Calu3 (cell line): Measurements from ENCODE around the gene CUL5. TPM values are rescaled to one million over a fixed set of nuclear protein-coding genes. Genes with fewer than 3 reads are reported as not detected.

Experiments used
- BruUV-seq: library from RNA; stranded (reverse); fragments of 400-500 nt; replicated peaks from 2 replicates; lab custom pipeline; 2021; lab: Mats Ljungman, UMichigan
- CTCF ChIA-PET: fragments of 300-600 bp; sonication (Branson Sonifier 250); formaldehyde crosslinking; loops from one replicate; lab custom pipeline; 2022; ENCODE audit warnings: antibody characterized with exemption; lab: Charles Lee
- DNase-seq: peaks from one replicate; pipeline ENCODE4 v3.0.0; 2022
- H3K27ac Mint-ChIP-seq: one replicate; pipeline ENCODE4 v1.8.0; 2022; ENCODE audit warnings: mixed read lengths; ENCODE audit not compliant: unreplicated experiment
- H3K27me3 Mint-ChIP-seq: one replicate; pipeline ENCODE4 v1.8.0; 2022; ENCODE audit warnings: mixed read lengths; ENCODE audit not compliant: unreplicated experiment
- H3K36me3 Mint-ChIP-seq: one replicate; pipeline ENCODE4 v1.8.0; 2022; ENCODE audit warnings: mild to moderate bottlenecking, moderate library complexity, mixed read lengths; ENCODE audit not compliant: insufficient read depth, unreplicated experiment
- H3K4me1 Mint-ChIP-seq: one replicate; pipeline ENCODE4 v1.8.0; 2022; ENCODE audit warnings: mild to moderate bottlenecking, low read depth, mixed read lengths; ENCODE audit not compliant: unreplicated experiment
- H3K4me3 Mint-ChIP-seq: one replicate; pipeline ENCODE4 v1.8.0; 2022; ENCODE audit warnings: mild to moderate bottlenecking, low read depth, moderate library complexity, mixed read lengths; ENCODE audit not compliant: unreplicated experiment
- H3K9me3 Mint-ChIP-seq: one replicate; pipeline ENCODE4 v1.8.0; 2022; ENCODE audit warnings: low read depth, mixed read lengths; ENCODE audit not compliant: unreplicated experiment
- CTCF ChIP-seq: fragments of 200-600 bp; IDR thresholded peaks from one replicate; pipeline ENCODE4 v1.8.0; 2022; ENCODE audit warnings: antibody characterized with exemption; ENCODE audit not compliant: unreplicated experiment
- intact Hi-C: fragments of 100-400 bp; cut with micrococcal nuclease; formaldehyde crosslinking; loops from one replicate; pipeline ENCODE4 v1.10.0; 2022; ENCODE audit not compliant: unreplicated experiment
- total RNA-seq: library from RNA; stranded (reverse); gene quantifications from 2 replicates; pipeline ENCODE4 v1.2.3, GENCODE V29; 2022

CUL5 gene
- total RNA-seq, 1 experiment from 2014 or later: 17.2 TPM

GRCh38 chr11:107969219-107969618, 39.5 kb upstream of the CUL5 start:
- DNase-seq: no peak
- no peak overlapping the region for H3K4me3 Mint-ChIP-seq
- no peaks in the 10 kb centered on the region for H3K27me3 Mint-ChIP-seq
- H3K27ac Mint-ChIP-seq: no peak overlapping the region
- CTCF ChIA-PET: no interaction called here
- no peaks in the 10 kb centered on the region for H3K4me1 Mint-ChIP-seq
- H3K36me3 Mint-ChIP-seq: no peaks in the 10 kb centered on the region
- intact Hi-C loops: no loop called here
- no peak for TF ChIP-seq CTCF
- no peaks in the 10 kb centered on the region for H3K9me3 Mint-ChIP-seq
- BruUV-seq: no TSS peak

GRCh38 chr11:107970049-107970448, 38.6 kb upstream of the CUL5 start:
- DNase-seq: no peak
- no TSS peak for BruUV-seq
- H3K36me3 Mint-ChIP-seq: no peaks in the 10 kb centered on the region
- no peaks in the 10 kb centered on the region for H3K27me3 Mint-ChIP-seq
- H3K27ac Mint-ChIP-seq: no peak overlapping the region
- no peak overlapping the region for H3K4me3 Mint-ChIP-seq
- CTCF ChIA-PET: no interaction called here
- intact Hi-C loops: no loop called here
- no peaks in the 10 kb centered on the region for H3K9me3 Mint-ChIP-seq
- H3K4me1 Mint-ChIP-seq: no peaks in the 10 kb centered on the region
- TF ChIP-seq CTCF: no peak

- intact Hi-C loops: no loop called here
- TF ChIP-seq CTCF: no peak
- no peak overlapping the region for H3K27ac Mint-ChIP-seq
- H3K27me3 Mint-ChIP-seq: peaks cover 15% of the 10 kb centered on the region
- H3K4me3 Mint-ChIP-seq: no peak overlapping the region
- BruUV-seq: no TSS peak
- no peaks in the 10 kb centered on the region for H3K9me3 Mint-ChIP-seq
- DNase-seq: no peak
- CTCF ChIA-PET: no interaction called here
- H3K4me1 Mint-ChIP-seq: no peaks in the 10 kb centered on the region
- H3K36me3 Mint-ChIP-seq: no peaks in the 10 kb centered on the region
Measured at GRCh38 chr11:107973641-107974040, 35.1 kb upstream of the CUL5 start.

GRCh38 chr11:107988397-107989158, 20.1 kb upstream of the CUL5 start:
- H3K4me1 Mint-ChIP-seq: no peaks in the 10 kb centered on the region
- no peaks in the 10 kb centered on the region for H3K9me3 Mint-ChIP-seq
- H3K27ac Mint-ChIP-seq: no peak overlapping the region
- CTCF ChIA-PET: no interaction called here
- no peaks in the 10 kb centered on the region for H3K27me3 Mint-ChIP-seq
- TF ChIP-seq CTCF: no peak
- no peak overlapping the region for H3K4me3 Mint-ChIP-seq
- intact Hi-C loops: no loop called here
- BruUV-seq: no TSS peak
- no peaks in the 10 kb centered on the region for H3K36me3 Mint-ChIP-seq
- no peak for DNase-seq
